ENCODE data around the gene CITED4.

Gene CITED4

GRCh38 chr1:40851643-40852042 lies 10.5 kb downstream of the CITED4 start:
- no peak for DNase-seq

- DNase-seq: peak; percentile 51
Observed at GRCh38 chr1:40849801-40850592, 12.2 kb downstream of the CITED4 start.

GRCh38 chr1:40848530-40849189 lies 13.5 kb downstream of the CITED4 start:
- DNase-seq: peak; percentile 74

GRCh38 chr1:40847023-40847745 lies 15.0 kb downstream of the CITED4 start:
- DNase-seq: no peak

- no peak for DNase-seq
Observed at GRCh38 chr1:40845895-40846294, 16.3 kb downstream of the CITED4 start.

- no peak for DNase-seq
Observed at GRCh38 chr1:40844887-40845878, 17.0 kb downstream of the CITED4 start.

- no peak for DNase-seq
Observed at GRCh38 chr1:40844079-40844478, 18.1 kb downstream of the CITED4 start.

- DNase-seq: no peak
Observed at GRCh38 chr1:40842691-40843090, 19.5 kb downstream of the CITED4 start.

- DNase-seq: no peak
Observed at GRCh38 chr1:40842207-40842606, 20.0 kb downstream of the CITED4 start.

- no peak for DNase-seq
Observed at GRCh38 chr1:40841602-40842001, 20.6 kb downstream of the CITED4 start.

GRCh38 chr1:40840526-40841323 lies 21.4 kb downstream of the CITED4 start:
- DNase-seq: no peak

- no peak for DNase-seq
Observed at GRCh38 chr1:40839943-40840335, 22.2 kb downstream of the CITED4 start.

GRCh38 chr1:40838980-40839942 lies 22.9 kb downstream of the CITED4 start:
- DNase-seq: no peak

GRCh38 chr1:40838045-40838979 lies 23.9 kb downstream of the CITED4 start:
- no peak for DNase-seq

GRCh38 chr1:40837601-40838000 lies 24.6 kb downstream of the CITED4 start:
- no peak for DNase-seq

- no peak for DNase-seq
Observed at GRCh38 chr1:40836283-40836682, 25.9 kb downstream of the CITED4 start.

GRCh38 chr1:40834968-40835545 lies 27.1 kb downstream of the CITED4 start:
- DNase-seq: no peak

- no peak for DNase-seq
Observed at GRCh38 chr1:40833979-40834378, 28.2 kb downstream of the CITED4 start.
